Vagina (tissue), 2 donors: Measurements from ENCODE around the gene NDUFAB1. TPM values are rescaled to one million over a fixed set of nuclear protein-coding genes. Genes with fewer than 3 reads are reported as not detected.

ENCODE experiments used
- DNase-seq, 2 donors: peaks; one replicate each; pipeline ENCODE4 v3.0.0-alpha.2; 2017; ENCODE audit errors: extremely low spot score in 2 of 2
- H3K27ac ChIP-seq: fragments of 200-600 bp; sonication (generic); one replicate; pipeline ENCODE4 v1.5.1; 2019
- H3K27me3 ChIP-seq: fragments of 200-600 bp; sonication (generic); one replicate; pipeline ENCODE4 v1.5.1; 2019
- H3K36me3 ChIP-seq, 2 donors: fragments of 200-600 bp; sonication (generic); one replicate each; pipeline ENCODE4 v1.5.1; 2017 to 2019
- H3K4me1 ChIP-seq: fragments of 200-600 bp; sonication (generic); one replicate; pipeline ENCODE4 v1.5.1; 2019
- H3K4me3 ChIP-seq, 2 donors: fragments of 200-600 bp; sonication (generic); 1 replicate in 1 of 2; 2 replicates in 1 of 2; pipeline ENCODE4 v1.5.1; 2016 to 2019
- H3K9me3 ChIP-seq: fragments of 200-600 bp; sonication (generic); one replicate; pipeline ENCODE4 v1.5.1; 2019
- POLR2A ChIP-seq, 2 donors: fragments of 450-650 bp; IDR thresholded peaks; one replicate each; pipeline ENCODE4 v1.6.1; 2017; ENCODE audit warnings: antibody characterized with exemption in 2 of 2, mild to moderate bottlenecking in 2 of 2, moderate library complexity in 2 of 2
- POLR2AphosphoS5 ChIP-seq, 2 donors: sonication (generic); formaldehyde crosslinking; IDR thresholded peaks; one replicate each; pipeline ENCODE4 v1.9.0; 2017; ENCODE audit warnings: antibody characterized with exemption in 2 of 2, mild to moderate bottlenecking in 2 of 2, low read depth in 1 of 2; ENCODE audit not compliant: insufficient read depth in 1 of 2
- intact Hi-C: fragments of 100-400 bp; cut with DNase I; formaldehyde crosslinking; loops from one replicate; pipeline ENCODE4 v1.15.1; 2023
- total RNA-seq: library from RNA; depleted of rRNA; stranded (reverse); fragments of >200 nt; gene quantifications from one replicate; pipeline ENCODE4 v1.2.3, GENCODE V29; 2016
- TF ChIP-seq, protein P1 (sequence below), 3 experiments: fragments of 450-650 bp in 2 of 3; fragments of 200-600 bp in 1 of 3; sonication (generic) in 1 of 3; IDR thresholded peaks; one replicate each; pipeline ENCODE4 v1.5.1; 2017 to 2019; ENCODE audit warnings: antibody characterized with exemption in 3 of 3, mild to moderate bottlenecking in 2 of 3, moderate library complexity in 2 of 3

Gene NDUFAB1
- total RNA-seq, 1 donor from 2014 or later: 68.8 TPM

DNA sequence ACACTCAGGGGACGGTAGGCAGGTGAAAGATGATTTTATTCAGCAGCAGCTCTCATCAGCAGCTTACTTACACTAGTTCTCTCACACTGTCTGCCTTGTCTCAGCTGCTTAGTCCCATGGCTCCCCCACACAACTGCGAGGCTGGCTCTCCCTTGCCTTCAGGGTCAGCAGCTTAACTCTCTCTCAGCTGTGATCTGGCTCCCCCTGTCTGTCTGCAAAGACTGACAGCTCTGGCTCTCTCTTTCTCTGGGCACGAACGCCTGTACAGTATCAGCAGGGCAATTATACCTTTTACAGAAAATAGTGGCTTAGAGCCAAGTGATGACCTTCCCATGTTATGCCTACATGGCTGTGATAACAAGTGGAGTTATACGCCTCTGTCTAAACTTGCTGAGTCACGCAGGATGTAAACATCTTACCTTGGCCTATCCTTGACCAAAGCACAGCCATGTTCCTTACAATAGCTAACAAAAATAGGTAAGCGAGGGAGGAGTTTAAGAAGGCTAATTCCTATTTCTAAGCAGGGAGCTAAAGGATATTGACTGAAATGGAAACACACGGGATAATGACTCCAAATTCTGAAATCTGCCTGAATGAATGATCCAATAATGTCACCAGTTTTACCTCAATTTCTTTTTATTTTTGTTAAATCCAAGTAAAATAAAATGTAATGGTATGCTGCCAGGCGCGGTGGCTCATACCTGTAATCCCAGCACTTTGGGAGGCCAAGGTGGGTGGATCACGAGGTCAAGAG is 1.1 kb upstream of the NDUFAB1 start:
- Histone ChIP-seq H3K4me3 (no peak overlapping the region), H3K27me3 (no peaks in the 10 kb centered on the region), H3K36me3 (peaks cover 0 to 11% of the 10 kb centered on the region in 2 donors), H3K27ac (no peak overlapping the region), H3K4me1 (peaks cover 21% of the 10 kb centered on the region), H3K9me3 (no peaks in the 10 kb centered on the region)
- no peak for DNase-seq
- TF ChIP-seq POLR2A (IDR thresholded peaks at IDR 0.05) (no peak), POLR2AphosphoS5 (IDR thresholded peaks at IDR 0.05; ENCODE audit: insufficient read depth in 1 of 2, low read depth in 1 of 2) (no peak)
- TF ChIP-seq, protein P1, sequence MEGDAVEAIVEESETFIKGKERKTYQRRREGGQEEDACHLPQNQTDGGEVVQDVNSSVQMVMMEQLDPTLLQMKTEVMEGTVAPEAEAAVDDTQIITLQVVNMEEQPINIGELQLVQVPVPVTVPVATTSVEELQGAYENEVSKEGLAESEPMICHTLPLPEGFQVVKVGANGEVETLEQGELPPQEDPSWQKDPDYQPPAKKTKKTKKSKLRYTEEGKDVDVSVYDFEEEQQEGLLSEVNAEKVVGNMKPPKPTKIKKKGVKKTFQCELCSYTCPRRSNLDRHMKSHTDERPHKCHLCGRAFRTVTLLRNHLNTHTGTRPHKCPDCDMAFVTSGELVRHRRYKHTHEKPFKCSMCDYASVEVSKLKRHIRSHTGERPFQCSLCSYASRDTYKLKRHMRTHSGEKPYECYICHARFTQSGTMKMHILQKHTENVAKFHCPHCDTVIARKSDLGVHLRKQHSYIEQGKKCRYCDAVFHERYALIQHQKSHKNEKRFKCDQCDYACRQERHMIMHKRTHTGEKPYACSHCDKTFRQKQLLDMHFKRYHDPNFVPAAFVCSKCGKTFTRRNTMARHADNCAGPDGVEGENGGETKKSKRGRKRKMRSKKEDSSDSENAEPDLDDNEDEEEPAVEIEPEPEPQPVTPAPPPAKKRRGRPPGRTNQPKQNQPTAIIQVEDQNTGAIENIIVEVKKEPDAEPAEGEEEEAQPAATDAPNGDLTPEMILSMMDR (IDR thresholded peaks at IDR 0.05): no peak
- intact Hi-C loops: no loop called here

DNA sequence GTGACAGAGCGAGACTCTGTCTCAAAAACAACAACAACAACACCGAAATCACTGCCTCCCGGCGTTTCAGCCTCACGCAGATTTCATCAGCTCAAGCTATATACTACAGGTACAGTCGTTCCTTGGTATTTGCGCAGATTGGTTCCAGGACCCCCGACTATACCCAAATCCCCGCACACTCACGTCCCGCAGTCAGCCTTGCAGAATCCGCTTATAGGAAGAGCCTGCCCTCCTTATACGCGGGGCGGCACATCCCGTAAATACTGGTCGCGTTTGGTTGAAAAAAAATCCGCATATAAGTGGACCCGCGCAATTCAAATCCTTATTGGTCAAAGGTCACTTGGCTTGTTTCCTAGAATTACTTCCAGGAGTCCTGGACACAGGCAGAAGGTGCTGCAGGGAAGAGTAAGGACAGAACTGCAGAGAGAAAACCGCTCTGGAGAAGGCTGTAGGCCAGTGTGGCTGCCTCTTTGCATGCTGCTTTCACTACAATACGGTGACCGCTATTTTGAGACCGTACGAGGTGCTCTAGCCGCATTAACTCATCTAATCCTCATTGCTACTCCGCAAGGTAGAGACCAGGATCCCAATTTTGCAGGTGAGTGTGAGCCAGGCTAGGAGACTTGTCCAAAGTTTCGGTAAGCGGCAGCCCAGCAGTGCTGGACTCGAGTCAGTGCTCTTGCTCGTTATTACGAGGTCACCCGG is 718 bp downstream of the NDUFAB1 start:
- no peak for DNase-seq
- TF ChIP-seq POLR2A (IDR thresholded peaks at IDR 0.05) (no peak), POLR2AphosphoS5 (IDR thresholded peaks at IDR 0.05; ENCODE audit: insufficient read depth in 1 of 2, low read depth in 1 of 2) (no peak)
- TF ChIP-seq, protein P1 (IDR thresholded peaks at IDR 0.05): no peak
- Histone ChIP-seq H3K36me3 (peaks cover 0 to 10% of the 10 kb centered on the region in 2 donors), H3K27me3 (no peaks in the 10 kb centered on the region), H3K4me3 (peak overlapping the region; percentile 85 to 91), H3K4me1 (peaks cover 21% of the 10 kb centered on the region), H3K27ac (peak overlapping the region; percentile 70), H3K9me3 (no peaks in the 10 kb centered on the region)
- intact Hi-C loops: no loop called here

DNA sequence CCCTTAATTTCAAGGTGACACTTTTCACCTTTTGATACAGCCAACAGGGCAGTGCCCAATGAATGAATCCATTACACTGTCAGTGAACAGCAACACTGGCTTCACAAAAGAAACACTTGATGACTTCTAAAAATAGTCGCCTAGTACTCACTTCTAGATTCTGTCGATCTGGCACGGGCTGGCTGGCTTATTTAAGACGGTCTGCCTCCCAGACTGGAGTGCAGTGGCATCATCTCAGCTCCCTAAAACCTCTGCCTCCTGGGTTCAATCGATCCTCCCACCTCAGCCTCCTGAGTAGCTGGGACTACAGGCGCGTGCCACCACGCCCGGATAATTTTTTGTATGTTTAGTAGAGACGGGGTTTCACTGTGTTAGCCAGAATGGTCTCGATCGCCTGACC is 1.9 kb downstream of the NDUFAB1 start:
- DNase-seq: no peak
- TF ChIP-seq POLR2A (IDR thresholded peaks at IDR 0.05): no peak
- no peak for TF ChIP-seq POLR2AphosphoS5 (IDR thresholded peaks at IDR 0.05; ENCODE audit: insufficient read depth in 1 of 2, low read depth in 1 of 2)
- TF ChIP-seq, protein P1 (IDR thresholded peaks at IDR 0.05): no peak
- H3K4me3 ChIP-seq: no peak overlapping the region
- H3K27ac ChIP-seq: no peak overlapping the region
- intact Hi-C loops: no loop called here
- H3K4me1 ChIP-seq: peaks cover 21% of the 10 kb centered on the region
- H3K27me3 ChIP-seq: no peaks in the 10 kb centered on the region
- peaks cover 0 to 19% of the 10 kb centered on the region in 2 donors for H3K36me3 ChIP-seq
- H3K9me3 ChIP-seq: no peaks in the 10 kb centered on the region

DNA sequence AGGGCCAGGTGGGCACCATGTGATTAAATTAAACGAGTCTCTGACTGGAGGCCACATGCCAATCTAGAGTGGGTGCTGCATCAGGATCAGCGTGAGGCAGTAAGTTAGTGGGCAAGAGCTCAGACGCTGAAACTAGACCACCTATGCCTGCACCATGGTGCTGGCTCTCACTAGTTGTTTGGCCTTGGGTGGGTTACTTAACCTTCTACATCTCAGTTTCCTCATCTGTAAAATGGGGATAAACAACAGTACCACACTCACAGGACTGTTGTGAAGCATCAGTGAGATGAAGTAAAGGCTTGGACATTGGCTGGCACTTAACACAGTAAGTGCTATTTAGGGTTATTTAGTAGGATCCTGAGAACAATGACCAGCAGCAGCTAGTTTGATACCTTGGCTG is 5.9 kb downstream of the NDUFAB1 start:
- Histone ChIP-seq H3K4me3 (no peak overlapping the region), H3K4me1 (peaks cover 15% of the 10 kb centered on the region), H3K9me3 (no peaks in the 10 kb centered on the region), H3K36me3 (peaks cover 0 to 53% of the 10 kb centered on the region in 2 donors), H3K27me3 (no peaks in the 10 kb centered on the region), H3K27ac (no peak overlapping the region)
- TF ChIP-seq, protein P1 (IDR thresholded peaks at IDR 0.05): no peak
- TF ChIP-seq POLR2AphosphoS5 (IDR thresholded peaks at IDR 0.05; ENCODE audit: insufficient read depth in 1 of 2, low read depth in 1 of 2) (no peak), POLR2A (IDR thresholded peaks at IDR 0.05) (no peak)
- DNase-seq: no peak
- intact Hi-C loops: no loop called here

DNA sequence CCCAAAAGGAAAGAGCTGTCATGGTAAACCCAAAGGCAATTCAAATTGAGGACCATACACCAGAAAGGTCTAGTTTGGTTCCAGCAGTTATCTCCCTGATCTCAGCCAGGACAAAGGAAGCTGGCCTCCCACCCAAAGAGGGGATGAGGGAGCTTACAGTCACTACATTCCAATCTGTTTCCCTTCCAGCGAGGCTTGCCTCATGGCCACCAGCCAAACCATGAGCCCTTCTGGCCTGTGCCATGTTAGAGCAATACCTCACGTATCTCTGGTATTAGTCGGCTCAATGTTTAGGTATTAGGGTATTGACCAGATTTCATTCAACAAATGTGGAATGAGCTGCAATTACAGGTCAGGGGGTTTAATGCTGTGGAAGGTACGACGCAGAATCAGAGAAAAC is 8.4 kb downstream of the NDUFAB1 start:
- Histone ChIP-seq H3K36me3 (peaks cover 0 to 57% of the 10 kb centered on the region in 2 donors), H3K27me3 (no peaks in the 10 kb centered on the region), H3K9me3 (no peaks in the 10 kb centered on the region), H3K4me3 (no peak overlapping the region), H3K27ac (no peak overlapping the region), H3K4me1 (no peaks in the 10 kb centered on the region)
- DNase-seq: no peak
- TF ChIP-seq POLR2A (IDR thresholded peaks at IDR 0.05): no peak
- no peak for TF ChIP-seq POLR2AphosphoS5 (IDR thresholded peaks at IDR 0.05; ENCODE audit: insufficient read depth in 1 of 2, low read depth in 1 of 2)
- TF ChIP-seq, protein P1 (IDR thresholded peaks at IDR 0.05): no peak
- intact Hi-C loops: no loop called here
